Measurements from ENCODE around the gene RYR2. TPM values are rescaled to one million over a fixed set of nuclear protein-coding genes. Genes with fewer than 3 reads are reported as not detected.
"Not testable (repeated sequence)": the region's sequence is repeated elsewhere in the genome, so short reads cannot be mapped to it uniquely, and the experiment has no call there.

Gene RYR2
- total RNA-seq, 2 donors from 2014 or later: 0.15 to 0.26 TPM

DNA sequence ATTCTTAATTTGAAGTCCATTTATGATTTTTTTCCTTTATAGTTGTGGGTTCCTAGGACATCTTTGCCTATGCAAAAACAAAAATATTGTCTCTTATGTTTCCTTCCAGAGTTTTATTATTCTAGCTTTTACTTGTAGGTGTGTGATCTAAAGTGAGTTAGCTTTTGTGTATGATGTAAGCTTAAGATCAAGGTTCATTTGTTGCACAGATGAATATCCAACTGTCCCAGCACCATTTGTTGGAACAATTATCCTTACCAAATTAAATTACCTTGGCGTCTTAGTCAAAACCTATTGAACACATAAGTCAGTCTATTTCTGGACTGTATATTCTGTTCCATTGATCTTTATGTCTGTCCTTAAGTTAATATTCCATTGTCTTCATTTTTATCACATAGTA lies 511.1 kb downstream of the RYR2 start:
- Mint-ChIP-seq H3K27me3 (peaks cover 15% of the 10 kb centered on the region), H3K36me3 (ENCODE audit: low read depth) (no peaks in the 10 kb centered on the region), H3K9me3 (no peaks in the 10 kb centered on the region), H3K27ac (no peak overlapping the region), H3K4me3 (no peak overlapping the region), H3K4me1 (no peaks in the 10 kb centered on the region)
- ATAC-seq (replicated peaks): no peak

DNA sequence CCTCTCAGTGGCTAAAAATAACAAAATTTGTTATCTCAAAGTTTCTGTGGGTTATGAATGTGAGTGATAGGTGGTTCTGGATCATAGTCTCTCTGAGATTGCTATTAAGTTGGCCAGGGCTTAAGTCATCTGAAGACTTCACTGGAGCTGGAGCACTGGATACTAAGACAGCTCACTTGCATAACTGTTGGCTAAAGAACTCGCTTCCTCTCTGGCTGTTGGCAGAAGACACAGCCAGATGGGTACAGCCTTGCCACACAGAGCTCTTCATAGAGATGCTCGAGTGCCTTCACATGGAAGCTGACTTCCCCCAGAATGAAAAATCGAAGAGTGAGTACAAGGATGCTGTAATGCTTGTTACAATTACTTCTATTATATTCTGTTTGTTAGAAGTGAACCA lies 514.9 kb downstream of the RYR2 start:
- Mint-ChIP-seq H3K9me3 (no peaks in the 10 kb centered on the region), H3K36me3 (ENCODE audit: low read depth) (no peaks in the 10 kb centered on the region), H3K27ac (no peak overlapping the region), H3K4me1 (no peaks in the 10 kb centered on the region), H3K4me3 (no peak overlapping the region), H3K27me3 (peaks cover 26% of the 10 kb centered on the region)
- no peak for ATAC-seq (replicated peaks)

DNA sequence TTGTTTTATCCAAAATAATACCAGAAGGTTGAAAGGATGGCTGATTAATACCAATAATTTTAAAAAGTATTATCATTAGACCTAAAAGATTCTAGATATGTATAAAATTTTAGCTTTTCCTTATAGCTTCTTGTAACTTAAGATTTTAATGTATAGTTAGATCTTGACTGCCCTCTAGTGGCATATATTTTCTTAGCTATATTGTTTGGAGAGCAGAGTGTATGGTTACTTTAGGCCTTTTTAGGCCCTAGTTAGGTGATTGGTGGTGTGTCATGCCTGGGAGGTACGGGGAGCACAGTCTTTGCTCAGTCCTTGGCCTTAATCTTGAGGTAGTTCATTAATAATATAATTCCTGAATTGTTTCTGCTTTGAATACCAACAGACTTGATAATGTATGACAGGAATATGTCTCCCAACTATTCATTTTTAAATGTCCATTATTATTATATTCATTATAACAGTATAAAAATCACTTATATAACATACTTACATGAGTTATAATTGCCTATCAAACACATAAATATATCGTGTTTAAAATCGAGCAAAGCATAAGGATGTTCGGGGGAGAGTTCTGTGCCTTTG lies 520.3 kb downstream of the RYR2 start:
- Mint-ChIP-seq H3K9me3 (no peaks in the 10 kb centered on the region), H3K4me1 (no peaks in the 10 kb centered on the region), H3K27me3 (peaks cover 18% of the 10 kb centered on the region), H3K4me3 (no peak overlapping the region), H3K27ac (no peak overlapping the region), H3K36me3 (ENCODE audit: low read depth) (no peaks in the 10 kb centered on the region)
- ATAC-seq (replicated peaks): peak; percentile 63

DNA sequence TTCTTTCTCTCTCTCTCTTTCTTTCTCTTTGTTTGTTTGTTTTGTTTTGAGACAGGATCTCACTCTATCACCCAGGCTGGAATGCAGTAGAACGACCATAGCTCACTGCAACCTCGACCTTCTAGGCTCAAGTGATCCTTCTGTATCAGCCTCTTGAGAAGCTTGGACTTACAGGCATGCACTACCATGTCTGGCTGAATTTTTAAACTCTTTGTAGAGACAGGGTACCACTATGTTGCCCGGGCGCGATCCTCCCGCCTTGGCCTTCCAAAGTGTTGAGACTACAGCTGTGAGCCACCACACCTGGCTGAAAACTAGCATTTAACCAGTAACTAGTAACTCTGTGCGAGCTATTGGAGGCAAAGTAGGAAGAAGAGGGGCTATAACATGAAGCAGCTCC lies 523.3 kb downstream of the RYR2 start:
- Mint-ChIP-seq H3K4me3 (no peak overlapping the region), H3K9me3 (no peaks in the 10 kb centered on the region), H3K4me1 (no peaks in the 10 kb centered on the region), H3K27me3 (peaks cover 11% of the 10 kb centered on the region), H3K36me3 (ENCODE audit: low read depth) (no peaks in the 10 kb centered on the region), H3K27ac (no peak overlapping the region)
- no peak for ATAC-seq (replicated peaks)

DNA sequence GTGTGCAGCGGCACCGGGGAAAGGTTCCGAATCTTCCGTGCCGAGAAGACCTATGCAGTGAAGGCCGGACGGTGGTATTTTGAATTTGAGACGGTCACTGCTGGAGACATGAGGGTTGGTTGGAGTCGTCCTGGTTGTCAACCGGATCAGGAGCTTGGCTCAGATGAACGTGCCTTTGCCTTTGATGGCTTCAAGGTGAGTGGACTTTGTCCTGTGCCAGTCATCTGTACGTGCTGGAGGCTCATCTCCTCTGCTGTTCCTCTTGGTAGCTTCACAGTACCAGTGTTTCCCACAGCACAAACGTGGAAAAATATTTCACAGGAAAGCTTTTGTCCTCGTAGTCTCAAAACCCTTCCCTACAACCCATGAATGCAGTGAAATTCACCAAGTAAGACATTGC lies 524.6 kb downstream of the RYR2 start:
- no peaks in the 10 kb centered on the region for H3K4me1 Mint-ChIP-seq
- peaks cover under 1% of the 10 kb centered on the region for H3K27me3 Mint-ChIP-seq
- no peak overlapping the region for H3K4me3 Mint-ChIP-seq
- H3K36me3 Mint-ChIP-seq (ENCODE audit: low read depth): no peaks in the 10 kb centered on the region
- H3K27ac Mint-ChIP-seq: no peak overlapping the region
- H3K9me3 Mint-ChIP-seq: no peaks in the 10 kb centered on the region
- no peak for ATAC-seq (replicated peaks)

DNA sequence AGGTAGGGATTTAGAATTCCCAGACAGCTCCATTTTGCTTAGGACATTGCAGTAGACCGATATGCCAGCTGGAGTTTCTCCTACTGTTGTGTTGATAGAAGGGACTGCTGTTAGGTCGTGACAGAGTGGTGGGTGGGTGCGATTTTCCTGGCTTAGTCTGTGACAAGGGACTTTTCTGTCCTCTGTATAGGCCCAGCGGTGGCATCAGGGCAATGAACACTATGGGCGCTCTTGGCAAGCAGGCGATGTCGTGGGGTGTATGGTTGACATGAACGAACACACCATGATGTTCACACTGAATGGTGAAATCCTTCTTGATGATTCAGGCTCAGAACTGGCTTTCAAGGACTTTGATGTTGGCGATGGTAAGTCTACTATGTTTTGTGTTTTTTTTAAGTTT lies 527.0 kb downstream of the RYR2 start:
- no peak for ATAC-seq (replicated peaks)
- no peak overlapping the region for H3K27ac Mint-ChIP-seq
- no peaks in the 10 kb centered on the region for H3K27me3 Mint-ChIP-seq
- no peaks in the 10 kb centered on the region for H3K4me1 Mint-ChIP-seq
- no peak overlapping the region for H3K4me3 Mint-ChIP-seq
- H3K9me3 Mint-ChIP-seq: no peaks in the 10 kb centered on the region
- H3K36me3 Mint-ChIP-seq (ENCODE audit: low read depth): no peaks in the 10 kb centered on the region

DNA sequence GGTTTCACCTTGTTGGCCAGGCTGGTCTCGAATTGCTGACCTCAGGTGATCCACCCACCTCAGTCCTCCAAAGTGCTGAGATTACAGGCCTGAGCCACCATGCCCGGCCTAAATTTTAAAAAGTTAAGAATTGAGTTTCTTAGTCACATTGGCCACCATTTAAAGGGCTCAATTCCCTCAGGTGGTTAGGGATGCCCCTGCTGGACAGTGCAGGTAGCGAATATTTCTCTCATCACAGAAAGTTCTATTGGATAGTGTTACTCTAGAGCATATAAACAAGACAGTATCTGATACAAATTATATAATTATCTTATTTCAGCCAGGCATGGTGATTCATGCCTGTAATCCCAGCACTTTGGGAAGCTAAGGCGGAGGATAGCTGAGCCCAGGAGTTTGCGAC lies 528.5 kb downstream of the RYR2 start:
- H3K27ac Mint-ChIP-seq: no peak overlapping the region
- H3K9me3 Mint-ChIP-seq: peaks cover 3% of the 10 kb centered on the region
- H3K4me1 Mint-ChIP-seq: no peaks in the 10 kb centered on the region
- no peak overlapping the region for H3K4me3 Mint-ChIP-seq
- no peaks in the 10 kb centered on the region for H3K36me3 Mint-ChIP-seq (ENCODE audit: low read depth)
- no peaks in the 10 kb centered on the region for H3K27me3 Mint-ChIP-seq
- ATAC-seq (replicated peaks): no peak

DNA sequence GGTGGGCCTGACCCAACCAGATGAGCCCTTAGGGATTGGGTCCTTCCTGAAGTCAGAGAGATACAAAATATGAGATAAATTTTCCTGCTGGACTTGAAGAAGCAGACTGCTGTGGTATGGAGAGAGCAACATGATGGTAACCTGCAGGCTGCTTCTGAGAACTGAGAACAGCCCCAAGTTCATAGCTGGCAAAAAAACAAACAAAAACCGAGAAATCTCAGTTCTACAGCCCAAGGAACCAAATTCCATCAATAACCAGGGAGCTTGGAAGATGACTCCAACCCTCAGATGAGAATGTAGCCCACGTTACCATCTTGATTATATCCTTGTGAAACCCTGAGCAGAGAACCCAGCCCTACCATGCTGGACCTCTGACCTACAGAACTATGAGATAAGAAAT lies 532.6 kb downstream of the RYR2 start:
- no peaks in the 10 kb centered on the region for H3K36me3 Mint-ChIP-seq (ENCODE audit: low read depth)
- H3K27ac Mint-ChIP-seq: no peak overlapping the region
- H3K27me3 Mint-ChIP-seq: no peaks in the 10 kb centered on the region
- no peak for ATAC-seq (replicated peaks)
- no peaks in the 10 kb centered on the region for H3K4me1 Mint-ChIP-seq
- H3K4me3 Mint-ChIP-seq: no peak overlapping the region
- H3K9me3 Mint-ChIP-seq: peaks cover 11% of the 10 kb centered on the region

DNA sequence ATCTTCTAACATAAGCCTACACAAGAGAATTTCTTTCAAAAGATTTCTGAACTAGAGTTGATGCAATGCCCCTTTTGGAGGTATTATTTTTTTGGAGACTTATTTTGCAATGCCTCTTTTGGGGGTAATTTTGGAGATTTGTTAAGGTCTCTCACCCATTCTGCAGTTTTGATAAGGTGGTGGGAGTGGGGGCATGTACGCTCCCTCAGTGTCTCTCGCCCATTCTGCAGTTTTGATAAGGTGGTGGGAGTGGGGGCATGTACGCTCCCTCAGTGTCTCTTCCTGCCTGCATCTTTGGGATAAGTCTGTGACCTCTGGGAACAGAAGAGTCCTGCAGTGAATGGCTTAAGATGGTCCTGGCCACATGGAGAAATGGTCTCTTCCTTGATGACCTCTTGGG lies 536.6 kb downstream of the RYR2 start:
- Mint-ChIP-seq H3K27ac (no peak overlapping the region), H3K27me3 (no peaks in the 10 kb centered on the region), H3K4me1 (no peaks in the 10 kb centered on the region), H3K9me3 (peaks cover 11% of the 10 kb centered on the region), H3K36me3 (ENCODE audit: low read depth) (no peaks in the 10 kb centered on the region), H3K4me3 (no peak overlapping the region)
- no peak for ATAC-seq (replicated peaks)

DNA sequence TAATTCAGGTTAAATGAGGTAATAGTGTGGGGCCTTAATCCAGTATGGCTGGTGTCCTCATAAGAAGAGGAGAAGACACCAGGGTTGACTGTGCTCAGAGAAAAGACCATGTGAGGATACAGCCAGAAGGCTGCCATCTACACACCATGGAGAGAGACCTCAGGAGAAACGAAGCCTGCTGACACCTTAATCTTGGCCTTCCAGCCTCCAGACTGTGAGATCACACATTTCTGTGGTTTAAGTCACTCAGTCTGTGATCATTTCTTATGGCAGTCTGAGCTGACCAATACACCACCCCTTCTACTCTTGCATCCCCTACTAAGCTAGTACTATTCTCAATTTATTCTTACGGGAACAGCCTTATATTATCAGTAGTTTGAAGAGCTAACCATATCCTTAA lies 538.7 kb downstream of the RYR2 start:
- Mint-ChIP-seq H3K4me3 (no peak overlapping the region), H3K36me3 (ENCODE audit: low read depth) (no peaks in the 10 kb centered on the region), H3K27me3 (peaks cover 4% of the 10 kb centered on the region), H3K4me1 (no peaks in the 10 kb centered on the region), H3K9me3 (peaks cover 6% of the 10 kb centered on the region), H3K27ac (no peak overlapping the region)
- ATAC-seq (replicated peaks): no peak

DNA sequence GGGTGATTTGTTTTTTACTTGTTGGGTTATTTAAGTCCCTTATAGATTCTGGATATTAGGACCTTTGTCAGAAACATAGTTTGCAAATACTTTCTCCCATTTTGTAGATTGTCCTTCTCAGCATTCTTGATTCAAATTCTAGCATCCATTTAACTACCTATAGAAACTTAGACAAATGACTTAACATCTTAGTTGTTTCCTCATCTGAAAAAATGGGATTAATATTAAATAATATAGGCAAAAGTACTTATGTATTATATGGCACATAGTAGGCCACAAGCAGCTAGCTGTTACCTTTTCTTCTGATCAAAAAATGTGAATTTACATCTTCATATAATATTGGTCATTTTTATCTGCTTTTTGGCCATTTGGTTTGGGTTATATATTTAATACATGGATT lies 541.3 kb downstream of the RYR2 start:
- Mint-ChIP-seq H3K9me3 (peaks cover 2% of the 10 kb centered on the region), H3K27ac (no peak overlapping the region), H3K4me1 (no peaks in the 10 kb centered on the region), H3K36me3 (ENCODE audit: low read depth) (no peaks in the 10 kb centered on the region), H3K27me3 (peaks cover 10% of the 10 kb centered on the region), H3K4me3 (no peak overlapping the region)
- no peak for ATAC-seq (replicated peaks)

DNA sequence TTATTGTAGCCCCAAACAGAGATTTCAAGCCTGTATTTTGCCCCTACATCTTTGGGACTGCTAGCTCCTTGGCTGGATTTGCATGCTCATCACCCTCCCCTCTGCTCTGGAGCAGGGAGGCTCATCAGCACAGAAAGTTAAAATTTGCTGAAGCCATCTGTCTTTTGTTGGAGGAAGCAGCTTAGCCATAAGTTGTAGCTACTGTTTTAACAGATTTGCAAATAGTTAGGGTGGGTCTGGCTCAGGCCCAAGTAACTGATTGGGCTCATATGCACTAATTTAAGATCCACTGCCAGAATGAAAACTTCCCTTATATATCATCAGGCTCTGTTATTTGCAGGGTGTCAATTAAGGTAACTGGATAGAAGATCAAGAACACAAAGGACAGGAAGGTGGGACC lies 541.8 kb downstream of the RYR2 start:
- no peak for ATAC-seq (replicated peaks)
- no peaks in the 10 kb centered on the region for H3K36me3 Mint-ChIP-seq (ENCODE audit: low read depth)
- no peaks in the 10 kb centered on the region for H3K9me3 Mint-ChIP-seq
- H3K4me1 Mint-ChIP-seq: no peaks in the 10 kb centered on the region
- H3K27ac Mint-ChIP-seq: no peak overlapping the region
- no peak overlapping the region for H3K4me3 Mint-ChIP-seq
- peaks cover 10% of the 10 kb centered on the region for H3K27me3 Mint-ChIP-seq

DNA sequence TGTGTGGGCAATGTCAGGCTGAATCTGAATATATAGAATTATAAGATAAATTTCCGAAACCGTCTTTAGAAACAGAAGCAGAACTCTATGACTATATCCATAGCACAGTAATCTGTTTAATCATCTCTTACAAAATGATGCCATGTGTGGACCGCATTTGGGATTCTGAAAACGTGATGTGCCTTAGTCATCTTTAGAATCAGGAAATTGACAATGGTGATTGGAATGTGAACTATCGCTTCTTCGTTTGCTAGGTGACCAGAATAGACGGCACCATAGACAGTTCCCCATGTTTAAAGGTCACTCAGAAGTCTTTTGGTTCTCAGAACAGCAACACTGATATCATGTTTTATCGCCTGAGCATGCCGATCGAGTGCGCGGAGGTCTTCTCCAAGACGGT lies 548.4 kb downstream of the RYR2 start:
- Mint-ChIP-seq H3K36me3 (ENCODE audit: low read depth) (no peaks in the 10 kb centered on the region), H3K4me3 (no peak overlapping the region), H3K27ac (no peak overlapping the region), H3K4me1 (no peaks in the 10 kb centered on the region), H3K27me3 (peaks cover 18% of the 10 kb centered on the region), H3K9me3 (peaks cover 4% of the 10 kb centered on the region)
- ATAC-seq (replicated peaks): no peak

DNA sequence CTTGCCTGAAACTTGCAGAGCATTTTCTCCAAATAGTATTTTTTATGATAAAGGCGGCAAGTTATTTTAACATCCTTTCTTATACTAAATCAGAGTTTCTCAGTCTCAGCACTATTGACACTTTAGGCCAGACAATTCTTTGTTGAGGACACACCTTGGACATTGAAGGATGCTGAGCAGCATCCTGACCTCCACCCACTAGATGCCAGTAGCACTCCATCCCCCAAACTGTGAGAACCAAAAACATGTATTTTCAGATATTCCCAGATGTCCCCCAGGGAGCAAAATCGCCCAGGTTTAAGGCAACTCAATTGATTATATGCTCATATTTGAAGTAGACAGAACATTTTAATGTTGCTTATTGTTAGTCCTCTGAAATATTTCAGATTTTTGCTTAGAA lies 549.4 kb downstream of the RYR2 start:
- ATAC-seq (replicated peaks): no peak
- Mint-ChIP-seq H3K4me1 (no peaks in the 10 kb centered on the region), H3K9me3 (peaks cover 4% of the 10 kb centered on the region), H3K4me3 (no peak overlapping the region), H3K36me3 (ENCODE audit: low read depth) (no peaks in the 10 kb centered on the region), H3K27me3 (peaks cover 15% of the 10 kb centered on the region), H3K27ac (no peak overlapping the region)

DNA sequence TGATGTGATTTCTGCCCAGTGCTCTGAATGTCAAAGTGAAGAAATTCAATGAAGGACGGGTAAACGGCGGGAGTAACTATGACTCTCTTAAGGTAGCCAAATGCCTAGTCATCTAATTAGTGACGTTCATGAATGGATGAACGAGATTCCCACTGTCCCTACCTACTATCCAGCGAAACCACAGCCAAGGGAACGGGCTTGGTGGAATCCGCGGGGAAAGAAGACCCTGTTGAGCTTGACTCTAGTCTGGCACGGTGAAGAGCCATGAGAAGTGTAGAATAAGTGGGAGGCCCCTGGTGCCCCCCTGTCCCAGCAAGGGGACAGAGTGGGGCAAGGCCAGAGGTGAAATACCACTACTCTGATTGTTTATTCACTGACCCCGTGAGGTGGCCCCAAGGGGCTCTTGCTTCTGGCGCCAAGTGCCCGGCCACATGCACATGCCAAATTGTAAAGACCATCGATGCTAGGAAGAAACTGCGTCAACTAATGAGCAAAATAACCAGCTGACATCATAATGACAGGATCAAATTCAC lies 561.1 kb downstream of the RYR2 start:
- H3K27ac Mint-ChIP-seq; H3K27me3 Mint-ChIP-seq; H3K4me3 Mint-ChIP-seq; H3K36me3 Mint-ChIP-seq (ENCODE audit: low read depth); H3K4me1 Mint-ChIP-seq; H3K9me3 Mint-ChIP-seq; ATAC-seq (replicated peaks): not testable (repeated sequence)

DNA sequence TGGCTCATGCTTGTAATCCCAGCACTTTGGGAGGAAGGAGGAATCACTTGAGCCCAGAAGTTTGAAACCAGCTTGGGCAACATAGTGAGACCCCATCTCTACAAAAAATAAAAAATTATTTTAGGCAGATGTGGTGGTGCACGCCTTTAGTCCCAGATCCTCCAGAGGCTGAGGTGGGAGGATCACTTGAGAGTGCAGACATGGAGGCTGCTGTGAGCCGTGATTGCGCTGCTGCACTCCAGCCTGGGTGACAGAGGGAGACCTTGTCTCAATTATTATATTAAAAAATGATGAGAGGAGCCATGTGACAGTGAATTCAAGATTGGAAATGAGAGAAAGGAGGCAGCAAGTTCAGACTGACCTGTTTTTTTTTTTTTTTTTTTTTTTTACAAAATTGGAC lies 566.4 kb downstream of the RYR2 start:
- H3K4me3 Mint-ChIP-seq: no peak overlapping the region
- no peak for ATAC-seq (replicated peaks)
- H3K36me3 Mint-ChIP-seq (ENCODE audit: low read depth): no peaks in the 10 kb centered on the region
- H3K9me3 Mint-ChIP-seq: no peaks in the 10 kb centered on the region
- H3K27me3 Mint-ChIP-seq: no peaks in the 10 kb centered on the region
- H3K27ac Mint-ChIP-seq: no peak overlapping the region
- H3K4me1 Mint-ChIP-seq: no peaks in the 10 kb centered on the region
